GM18511 (cell line): ENCODE measurements around the gene CEP41.
A peak's percentile ranks its signal among the peaks of the same experiment; 100 is the strongest.

Experiments used
- ATAC-seq: cut with Tn5 transposase; IDR thresholded peaks from one replicate; pipeline ENCODE4 v1.9.1; 2021; ENCODE audit warnings: mild to moderate bottlenecking, moderate library complexity; ENCODE audit not compliant: unreplicated experiment

CEP41 gene

GRCh38 chr7:130440527-130441365, at the start of gene CEP41:
Gene CEP41, minus strand, starts transcription at chr7:130441016. Its CDS starts 50 bp downstream, at chr7:130440966.
- ATAC-seq, result peak; percentile 99

- ATAC-seq, result no peak
Measured at GRCh38 chr7:130490311-130490791, 49.5 kb upstream of the CEP41 start.

- no peak for ATAC-seq
Measured at GRCh38 chr7:130489140-130489983, 48.5 kb upstream of the CEP41 start.

- ATAC-seq, result no peak
Measured at GRCh38 chr7:130488392-130489139, 47.8 kb upstream of the CEP41 start.

GRCh38 chr7:130486954-130487436, 46.2 kb upstream of the CEP41 start:
- no peak for ATAC-seq

GRCh38 chr7:130486114-130486953, 45.5 kb upstream of the CEP41 start:
- peak; percentile 69 for ATAC-seq

GRCh38 chr7:130485734-130486113, 44.9 kb upstream of the CEP41 start:
- no peak for ATAC-seq

DNA sequence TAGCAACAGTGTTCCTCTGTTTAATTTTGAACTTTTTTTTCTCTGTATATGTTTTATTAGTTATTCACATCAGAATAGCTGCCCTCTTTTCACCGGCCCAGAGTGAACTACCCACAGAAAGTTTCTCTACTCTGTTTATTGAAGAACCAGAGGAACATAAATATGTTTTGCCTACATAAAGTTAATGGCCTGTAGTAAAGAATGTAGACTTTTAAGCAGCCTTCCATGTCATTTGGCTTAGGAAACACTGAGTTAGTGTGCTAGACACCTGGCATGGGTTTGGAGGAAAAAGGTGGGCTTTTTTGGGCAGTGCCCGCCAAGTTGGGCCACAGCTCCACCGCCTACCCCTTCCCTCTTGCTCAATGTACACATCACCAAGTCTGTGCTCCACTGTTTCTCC, 42.2 kb upstream of the CEP41 start:
- no peak for ATAC-seq

DNA sequence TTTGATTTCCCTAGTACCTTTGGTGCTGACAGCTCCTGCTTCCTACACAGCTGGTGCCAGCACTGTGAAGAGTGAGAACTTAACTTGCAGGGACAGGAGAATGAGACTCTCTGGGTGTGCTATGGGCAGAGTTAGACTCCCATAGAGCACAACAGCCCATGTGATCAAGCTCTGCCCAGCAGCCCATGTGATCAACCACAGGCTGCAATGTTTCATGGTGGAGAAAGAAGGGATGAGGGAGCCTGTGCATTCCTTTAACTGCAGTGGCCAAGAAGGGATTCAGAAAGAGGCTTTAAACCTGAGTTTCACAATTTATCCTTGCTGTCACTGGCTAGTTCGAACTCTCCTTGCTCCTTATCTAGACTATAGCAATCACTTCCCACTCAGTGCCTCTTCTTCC, 41.1 kb upstream of the CEP41 start:
- no peak for ATAC-seq

DNA sequence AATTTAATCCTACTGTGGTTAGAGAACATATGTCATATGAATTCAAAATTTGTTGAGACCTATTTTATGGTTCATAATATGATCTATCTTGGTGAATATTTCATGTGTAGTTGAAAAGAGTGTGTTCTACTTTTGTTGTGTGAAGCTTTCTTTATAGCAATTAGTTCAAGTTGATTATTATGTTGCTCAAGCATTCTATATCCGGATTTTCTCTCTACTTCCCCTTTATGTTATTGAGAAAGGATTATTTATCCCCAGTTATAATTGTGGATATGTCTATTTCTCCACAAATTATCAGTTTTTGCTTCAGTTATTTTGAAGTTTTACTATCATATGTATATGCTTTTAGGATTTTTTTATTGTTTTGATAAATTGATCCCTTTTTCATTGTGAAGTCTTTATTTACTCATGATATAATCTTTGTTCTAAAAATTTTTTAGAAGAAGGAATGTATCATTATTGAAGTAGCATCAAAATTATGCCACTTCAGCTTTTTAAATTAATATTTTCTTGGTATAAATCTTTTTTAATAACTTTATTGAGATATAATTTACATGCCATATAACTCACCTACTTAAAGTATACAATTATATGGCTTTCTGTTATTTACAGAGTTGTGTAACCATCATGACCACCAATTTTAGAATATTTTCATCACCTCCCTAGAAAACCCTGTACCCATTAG, 39.0 kb upstream of the CEP41 start:
- ATAC-seq, result no peak

DNA sequence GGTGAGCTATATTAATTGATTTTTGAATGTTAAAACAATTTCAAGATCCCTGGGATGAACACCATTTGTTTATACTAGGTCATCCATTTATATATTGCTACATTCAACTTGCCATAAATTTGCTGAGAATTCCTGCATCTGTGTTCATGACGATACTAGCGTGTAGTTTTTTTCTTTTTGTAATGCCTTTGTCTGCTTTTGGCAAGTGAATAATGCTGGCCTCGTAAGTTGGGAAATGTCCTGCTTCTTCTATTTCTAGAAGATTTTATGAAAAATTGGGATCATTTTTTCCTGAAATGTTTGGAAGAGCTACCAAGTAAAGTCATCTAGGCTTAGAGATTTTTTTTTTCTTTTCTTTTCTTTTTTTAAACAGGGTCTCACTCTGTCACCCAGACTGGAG, 38.2 kb upstream of the CEP41 start:
- no peak for ATAC-seq

DNA sequence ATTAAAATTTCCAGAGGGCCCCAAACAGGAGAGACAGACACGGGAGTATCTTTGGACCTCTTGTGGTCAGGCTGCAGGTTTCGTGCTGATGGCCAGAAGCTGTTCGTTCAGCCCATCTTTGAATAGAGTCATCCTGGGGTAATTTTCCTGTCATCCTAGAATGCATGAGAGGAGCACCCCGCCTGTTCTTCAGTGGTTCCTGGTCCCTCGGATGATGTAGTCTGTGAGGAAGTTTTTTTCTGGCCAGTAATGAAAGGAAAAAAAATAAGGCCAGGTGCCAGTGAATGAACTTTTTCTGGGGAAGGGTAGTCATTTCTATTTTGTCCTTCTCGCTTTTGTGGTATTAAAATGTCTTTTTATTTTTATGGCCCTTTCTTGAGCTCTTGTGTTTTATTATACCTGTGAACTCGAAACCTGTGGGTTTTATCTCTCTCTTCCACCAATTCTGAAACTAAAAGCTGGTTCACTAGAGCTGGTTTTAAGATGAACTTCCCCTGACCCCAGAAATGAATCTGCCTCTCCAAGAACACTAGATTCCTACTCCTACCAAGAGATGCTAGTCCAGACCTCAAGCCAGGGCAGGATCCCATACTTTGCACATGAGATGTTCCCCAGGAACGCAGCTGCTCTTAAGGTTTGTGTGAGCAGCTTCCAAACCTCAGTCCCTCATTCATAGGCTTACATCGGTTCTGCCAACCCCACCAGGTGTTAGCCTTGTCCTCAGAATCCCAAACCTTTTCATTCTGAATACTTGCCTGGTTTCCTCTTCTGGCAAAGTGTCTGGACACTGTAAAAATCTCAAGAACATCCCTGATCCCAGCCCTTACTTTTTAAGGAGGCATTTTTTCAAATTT, 35.7 kb upstream of the CEP41 start:
- ATAC-seq, result peak; percentile 96

DNA sequence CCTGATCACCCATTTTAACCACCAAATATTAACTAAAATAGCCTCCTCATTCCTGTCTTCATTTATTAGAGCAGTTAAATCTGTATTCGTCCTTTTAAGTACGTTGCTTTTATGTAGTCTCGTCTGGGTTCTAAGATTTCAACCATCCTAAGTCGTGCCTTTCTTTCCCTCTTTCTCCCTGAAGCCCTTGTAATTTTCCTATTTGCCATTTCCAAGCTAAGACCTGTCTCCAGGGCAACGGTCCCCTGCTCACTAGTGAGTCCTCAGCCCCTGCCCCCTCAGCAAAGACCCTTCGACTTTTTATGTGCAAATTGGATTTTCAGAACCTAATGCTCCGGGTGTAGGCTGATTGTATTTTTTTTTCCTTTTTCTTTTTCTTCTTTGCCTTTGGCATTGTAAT, 35.0 kb upstream of the CEP41 start:
- ATAC-seq, result no peak

GRCh38 chr7:130473876-130474275, 33.1 kb upstream of the CEP41 start:
- no peak for ATAC-seq

GRCh38 chr7:130473289-130473688, 32.5 kb upstream of the CEP41 start:
- ATAC-seq, result no peak

GRCh38 chr7:130471974-130472373, 31.2 kb upstream of the CEP41 start:
- ATAC-seq, result no peak

DNA sequence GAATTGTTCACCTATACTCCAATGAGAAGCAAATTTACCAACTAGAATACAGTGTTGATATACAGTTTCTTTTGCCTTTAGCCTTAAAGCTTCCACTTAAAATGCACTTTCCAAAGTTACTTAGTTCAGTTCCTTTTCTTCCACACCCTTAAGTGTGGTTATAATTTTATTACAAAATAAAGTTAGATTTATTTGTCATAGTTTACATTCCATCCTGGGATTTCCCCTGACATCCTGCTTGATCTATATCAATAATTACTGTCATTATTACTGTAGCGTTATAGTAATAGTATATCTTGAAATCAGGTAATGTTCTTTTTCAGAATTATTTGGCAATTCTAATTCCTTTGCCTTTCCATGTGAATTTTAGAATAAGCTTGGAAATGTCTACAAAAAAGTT, 27.8 kb upstream of the CEP41 start:
- ATAC-seq, result no peak

DNA sequence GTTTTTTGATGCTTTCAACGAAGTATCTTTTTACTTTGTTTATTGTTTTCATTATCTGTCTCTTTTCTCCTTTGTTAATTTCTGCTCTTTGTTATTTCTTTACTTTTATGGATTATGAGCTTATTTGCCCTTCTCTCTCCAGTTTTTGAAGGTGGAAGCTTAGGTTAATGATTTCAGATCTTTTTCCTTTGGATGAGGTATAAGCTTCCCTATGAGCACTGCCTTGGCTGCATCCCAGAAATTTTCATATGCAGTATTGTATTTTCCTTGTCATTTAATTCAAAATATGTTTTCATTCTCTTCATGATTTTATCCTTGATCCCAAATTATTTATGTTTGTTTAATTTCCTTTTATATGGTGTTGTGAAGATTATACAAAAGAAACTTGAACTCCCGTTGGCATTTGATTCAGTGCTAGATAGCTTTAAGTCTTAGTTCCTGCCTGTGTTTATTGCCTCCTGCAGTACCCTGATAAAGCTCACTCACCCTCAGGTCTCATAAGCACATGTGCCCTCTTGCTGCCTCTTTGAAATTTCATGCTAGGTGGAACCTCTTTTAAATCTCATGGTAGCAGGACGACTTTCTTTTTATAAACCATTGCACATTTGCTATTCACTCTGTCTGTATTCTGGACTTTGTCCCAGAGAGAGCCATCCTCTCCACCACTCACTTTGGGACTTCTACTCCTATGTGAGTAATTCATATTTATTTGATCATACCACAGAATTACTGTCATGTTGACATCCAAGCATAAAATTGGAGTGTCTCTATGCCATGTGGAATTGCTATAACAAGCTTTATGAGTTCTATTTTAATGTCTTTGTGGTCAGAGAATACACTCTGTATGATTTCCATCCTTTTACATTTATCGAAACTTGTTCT, 23.0 kb upstream of the CEP41 start:
- ATAC-seq, result no peak
